PC-3 (cell line): Measurements from ENCODE around the gene THADA. TPM values are rescaled to one million over a fixed set of nuclear protein-coding genes. Genes with fewer than 3 reads are reported as not detected.
A peak's percentile ranks its signal among the peaks of the same experiment; 100 is the strongest.

Experiments used
- ATAC-seq: fragments of 200-7000 bp; cut with Tn5 transposase; 2 replicates; pipeline ENCODE4 v1.9.1; 2020; ENCODE audit warnings: mild to moderate bottlenecking, moderate library complexity
- BruUV-seq: library from RNA; stranded (reverse); fragments of 400-500 nt; replicated peaks from 2 replicates; lab custom pipeline; 2021; lab: Mats Ljungman, UMichigan
- CTCF ChIA-PET: fragments of 300-600 bp; sonication (Branson Sonifier 250); formaldehyde crosslinking; loops from one replicate; lab custom pipeline; 2022; ENCODE audit warnings: antibody characterized with exemption; lab: Charles Lee
- POLR2A ChIA-PET: fragments of 300-600 bp; sonication (Branson Sonifier 250); formaldehyde crosslinking; loops from one replicate; lab custom pipeline; 2022; ENCODE audit warnings: antibody characterized with exemption; ENCODE audit not compliant: unreplicated experiment; lab: Charles Lee
- DNase-seq: peaks from one replicate; pipeline ENCODE4 v3.0.0-alpha.2; 2015
- H2AFZ ChIP-seq: fragments of 300-600 bp; sonication (generic); 2 replicates; pipeline ENCODE4 v1.6.0; 2016; ENCODE audit warnings: antibody characterized with exemption, low read length
- H3F3A ChIP-seq: fragments of 300-600 bp; sonication (generic); one replicate; pipeline ENCODE4 v1.6.0; 2017; ENCODE audit warnings: antibody characterized with exemption, low read length, control low read depth, mild to moderate bottlenecking; ENCODE audit not compliant: unreplicated experiment
- H3K27ac ChIP-seq: fragments of 300-600 bp; sonication (generic); 2 replicates; pipeline ENCODE4 v1.5.1; 2016; ENCODE audit warnings: mild to moderate bottlenecking, low read length
- H3K27me3 ChIP-seq: fragments of 300-600 bp; sonication (generic); 2 replicates; pipeline ENCODE4 v1.6.1; 2016; ENCODE audit warnings: low read length, mixed read lengths
- H3K36me3 ChIP-seq: fragments of 300-600 bp; sonication (generic); 2 replicates; pipeline ENCODE4 v1.6.1; 2016; ENCODE audit warnings: low read depth, mixed run types, low read length, mixed read lengths
- H3K4me1 ChIP-seq: fragments of 300-600 bp; sonication (generic); 2 replicates; pipeline ENCODE4 v1.5.1; 2016; ENCODE audit warnings: low read length; ENCODE audit not compliant: insufficient read depth
- H3K4me2 ChIP-seq: fragments of 300-600 bp; sonication (generic); 2 replicates; pipeline ENCODE4 v1.6.0; 2016; ENCODE audit warnings: low read length
- H3K4me3 ChIP-seq: fragments of 300-600 bp; sonication (generic); 2 replicates; pipeline ENCODE4 v1.5.1; 2016; ENCODE audit warnings: mild to moderate bottlenecking, low read length, mixed read lengths
- H3K79me2 ChIP-seq: fragments of 300-600 bp; sonication (generic); 2 replicates; pipeline ENCODE4 v1.6.1; 2017; ENCODE audit warnings: low read length, mixed read lengths
- H3K9ac ChIP-seq: fragments of 300-600 bp; sonication (generic); 2 replicates; pipeline ENCODE4 v1.6.0; 2016; ENCODE audit warnings: mild to moderate bottlenecking, low read length
- H3K9me2 ChIP-seq: fragments of 300-600 bp; sonication (generic); replicated peaks from 2 replicates; pipeline ENCODE4 v1.6.1; 2016; ENCODE audit warnings: mixed run types, low read length, mixed read lengths
- H3K9me3 ChIP-seq: fragments of 300-600 bp; sonication (generic); 2 replicates; pipeline ENCODE4 v1.6.1; 2016; ENCODE audit warnings: low read length, mixed read lengths
- H4K20me1 ChIP-seq: fragments of 300-600 bp; sonication (generic); 2 replicates; pipeline ENCODE4 v1.6.1; 2016; ENCODE audit warnings: low read length, mixed read lengths
- CTCF ChIP-seq: fragments of 300-600 bp; sonication (generic); conservative IDR thresholded peaks from 2 replicates; pipeline ENCODE4 v1.5.1; 2017; ENCODE audit warnings: antibody characterized with exemption, low read depth, mild to moderate bottlenecking, low read length
- EZH2 ChIP-seq: fragments of 300-600 bp; sonication (generic); IDR thresholded peaks from one replicate; pipeline ENCODE4 v1.6.1; 2017; ENCODE audit warnings: antibody characterized with exemption, mild to moderate bottlenecking, low read length; ENCODE audit not compliant: unreplicated experiment
- EZH2phosphoT487 ChIP-seq: fragments of 300-600 bp; sonication (generic); IDR thresholded peaks from 2 replicates; pipeline ENCODE4 v1.6.1; 2018; ENCODE audit warnings: mild to moderate bottlenecking, antibody characterized with exemption, low read length, borderline replicate concordance
- intact Hi-C: fragments of 100-400 bp; cut with micrococcal nuclease; formaldehyde crosslinking; loops from 2 replicates; pipeline ENCODE4 v1.9.0; 2023
- total RNA-seq: library from RNA; depleted of rRNA; stranded (reverse); fragments of >200 nt; gene quantifications from 2 replicates; pipeline ENCODE4 v1.2.3, GENCODE V29; 2014

THADA gene
- total RNA-seq, 1 experiment from 2014 or later = 33.6 TPM

GRCh38 chr2:43224131-43224570 lies 371.7 kb downstream of the THADA start:
- ATAC-seq (no peak), DNase-seq (peak; percentile 69)
- peaks cover 22% of the 10 kb centered on the region for H4K20me1 ChIP-seq
- TF ChIP-seq EZH2phosphoT487 = no peak
- no peak for TF ChIP-seq EZH2
- peak; percentile 55 for TF ChIP-seq CTCF
- ChIA-PET POLR2A (no interaction called here), CTCF (interaction anchor here (0.7 kb wide), 1 partner anchor 20 kb away, joined by 7 read pairs; no protein-coding TSS in a partner anchor)
- peak overlapping the region; percentile 88 for H3K4me3 ChIP-seq
- H3K9ac ChIP-seq = peak overlapping the region; percentile 98
- no peaks in the 10 kb centered on the region for H3K9me2 ChIP-seq
- intact Hi-C loops = loop anchor here (10.0 kb wide), 2 partner anchors 149 to 399 kb away; no protein-coding TSS in a partner anchor
- no TSS peak for BruUV-seq
- H3K9me3 ChIP-seq = no peaks in the 10 kb centered on the region
- peak overlapping the region; percentile 84 for H3K4me2 ChIP-seq
- peaks cover 79% of the 10 kb centered on the region for H3K79me2 ChIP-seq
- H3K27ac ChIP-seq = peak overlapping the region; percentile 90
- H3F3A ChIP-seq = peaks cover 14% of the 10 kb centered on the region
- peaks cover 49% of the 10 kb centered on the region for H3K4me1 ChIP-seq
- no peaks in the 10 kb centered on the region for H3K27me3 ChIP-seq
- peaks cover 30% of the 10 kb centered on the region for H3K36me3 ChIP-seq
- H2AFZ ChIP-seq = no peak overlapping the region

- Histone ChIP-seq H3K27ac (peak overlapping the region; percentile 90), H3K4me3 (peak overlapping the region; percentile 88), H3K36me3 (peaks cover 30% of the 10 kb centered on the region), H3K27me3 (no peaks in the 10 kb centered on the region), H3K4me1 (peaks cover 49% of the 10 kb centered on the region), H3K9me3 (no peaks in the 10 kb centered on the region), H3K9me2 (no peaks in the 10 kb centered on the region), H3F3A (peaks cover 14% of the 10 kb centered on the region), H4K20me1 (peaks cover 22% of the 10 kb centered on the region), H3K4me2 (peak overlapping the region; percentile 84), H2AFZ (no peak overlapping the region), H3K9ac (peak overlapping the region; percentile 98), H3K79me2 (peaks cover 80% of the 10 kb centered on the region)
- TSS peak; percentile 21 for BruUV-seq
- ATAC-seq (no peak), DNase-seq (peak; percentile 27)
- TF ChIP-seq CTCF = no peak
- TF ChIP-seq EZH2phosphoT487 = no peak
- TF ChIP-seq EZH2 = no peak
- intact Hi-C loops = loop anchor here (10.0 kb wide), 2 partner anchors 149 to 399 kb away; no protein-coding TSS in a partner anchor
- ChIA-PET CTCF (interaction anchor here (0.7 kb wide), 1 partner anchor 20 kb away, joined by 7 read pairs; no protein-coding TSS in a partner anchor), POLR2A (no interaction called here)
Measured at GRCh38 chr2:43223521-43224001, 372.3 kb downstream of the THADA start.
